ENCODE measurements around the gene TPRN. TPM values are rescaled to one million over a fixed set of nuclear protein-coding genes. Genes with fewer than 3 reads are reported as not detected.

The TPRN gene
- total and polyA plus RNA-seq, 9 of the 15 experiments (the other 6 are each of a cell fraction or from before 2014, with no cell fraction given), result 0.31 to 31.9 (median 4.4) TPM

- no TSS peak for BruUV-seq (replicated peaks)
- Histone ChIP-seq H3K4me1 (replicated peaks in 1 of 2; ENCODE audit: control insufficient read depth in 2 of 2, insufficient read depth in 2 of 2, low read length in 2 of 2) (peaks cover 9 to 96% of the 10 kb centered on the region in 2 experiments; a peak in 4 of 5 replicates), H3K9me1 (ENCODE audit: control insufficient read depth, insufficient read depth, low read length) (no peaks in the 10 kb centered on the region), H3K27ac (ENCODE audit: extremely low read depth, low read depth, low read length) (no peak overlapping the region), H3K36me3 (ENCODE audit: control insufficient read depth, insufficient read depth, low read length) (peaks cover 35% of the 10 kb centered on the region; the same call in 1 of the 3 replicates), H3K9ac (ENCODE audit: insufficient read depth in 1 of 2, low read depth in 2 of 2, low read length in 2 of 2) (peak overlapping the region in 1 of 2 experiments; percentile 74; a peak in 2 of 4 replicates), H3K4me3 (no peak overlapping the region), H3K9me3 (replicated peaks; ENCODE audit: control insufficient read depth, insufficient read depth, low read depth, low read length) (no peaks in the 10 kb centered on the region), H3K79me2 (ENCODE audit: control insufficient read depth, insufficient read depth, low read length) (peaks cover 44% of the 10 kb centered on the region), H3K27me3 (ENCODE audit: control insufficient read depth in 2 of 2, insufficient read depth in 2 of 2, low read length in 2 of 2) (no peaks in the 10 kb centered on the region), H3K4me2 (ENCODE audit: insufficient read depth, low read length) (no peak overlapping the region), H2AFZ (ENCODE audit: low read depth, low read length) (no peak overlapping the region), H4K20me1 (replicated peaks; ENCODE audit: control insufficient read depth, insufficient read depth, low read length) (no peaks in the 10 kb centered on the region; the same call in 1 of the 2 replicates)
- POLR2A ChIA-PET, result interaction anchor here (1.0 to 6.7 kb wide), 4 partner anchors 10 to 48 kb away, joined by 3 to 56 read pairs (median 8); partner anchors contain the start of genes NDOR1, TMEM203, TPRN and TUBB4B
- WGBS (ENCODE audit: insufficient coverage, low coverage, missing lambda C conversion rate), result 63% methylated on average over 2 of the region's 2 CpGs
- in situ Hi-C loops (cut with MboI), result no loop called here
- CTCF ChIA-PET (ENCODE audit: low intra/inter-chr PET ratio), result no interaction called here
- TF ChIP-seq POLR2H (tag; IDR thresholded peaks at IDR 0.05; ENCODE audit: low read depth) (no peak), ZNF174 (CRISPR knock-in tag; IDR thresholded peaks at IDR 0.05) (no peak), C11orf30 (IDR thresholded peaks at IDR 0.05; ENCODE audit: low read depth) (no peak), PHTF2 (CRISPR knock-in tag; IDR thresholded peaks at IDR 0.05) (no peak), NFIC (IDR thresholded peaks at IDR 0.05) (peak; percentile 62), PCBP2 (IDR thresholded peaks at IDR 0.05; ENCODE audit: low read depth, low read length, poor library complexity, severe bottlenecking) (no peak)
- FAIRE-seq (no peak), DNase-seq (ENCODE audit: extremely low read depth in 1 of 4, low spot score in 3 of 4) (no peak), ATAC-seq (no peak)
- intact Hi-C loops (cut with micrococcal nuclease), result no loop called here
Observed at GRCh38 chr9:137192859-137193258, 7.7 kb downstream of the TPRN start.

GRCh38 chr9:137192448-137192780 is 8.1 kb downstream of the TPRN start:
- WGBS (ENCODE audit: insufficient coverage, low coverage, missing lambda C conversion rate), result 79% methylated on average over 10 of the region's 10 CpGs
- Histone ChIP-seq H3K79me2 (ENCODE audit: control insufficient read depth, insufficient read depth, low read length) (peaks cover 44% of the 10 kb centered on the region), H3K4me1 (replicated peaks in 1 of 2; ENCODE audit: control insufficient read depth in 2 of 2, insufficient read depth in 2 of 2, low read length in 2 of 2) (peaks cover 9 to 96% of the 10 kb centered on the region in 2 experiments), H3K4me2 (ENCODE audit: insufficient read depth, low read length) (no peak overlapping the region), H3K27me3 (ENCODE audit: control insufficient read depth in 2 of 2, insufficient read depth in 2 of 2, low read length in 2 of 2) (no peaks in the 10 kb centered on the region), H3K9me3 (replicated peaks; ENCODE audit: control insufficient read depth, insufficient read depth, low read depth, low read length) (no peaks in the 10 kb centered on the region), H3K9ac (ENCODE audit: insufficient read depth in 1 of 2, low read depth in 2 of 2, low read length in 2 of 2) (peak overlapping the region in 1 of 2 experiments; percentile 78; a peak in 2 of 4 replicates), H3K4me3 (no peak overlapping the region), H4K20me1 (replicated peaks; ENCODE audit: control insufficient read depth, insufficient read depth, low read length) (no peaks in the 10 kb centered on the region; the same call in 1 of the 2 replicates), H3K36me3 (ENCODE audit: control insufficient read depth, insufficient read depth, low read length) (peaks cover 35% of the 10 kb centered on the region; the same call in 1 of the 3 replicates), H2AFZ (ENCODE audit: low read depth, low read length) (no peak overlapping the region), H3K9me1 (ENCODE audit: control insufficient read depth, insufficient read depth, low read length) (no peaks in the 10 kb centered on the region), H3K27ac (ENCODE audit: extremely low read depth, low read depth, low read length) (no peak overlapping the region)
- no TSS peak for BruUV-seq (replicated peaks)
- POLR2A ChIA-PET, result interaction anchor here (0.6 to 6.7 kb wide), 6 partner anchors 10 to 62 kb away, joined by 3 to 56 read pairs (median 5); partner anchors contain the start of genes NDOR1, TMEM203, TPRN and TUBB4B
- FAIRE-seq (no peak), ATAC-seq (no peak), DNase-seq (ENCODE audit: extremely low read depth in 1 of 4, low spot score in 3 of 4) (no peak)
- intact Hi-C loops (cut with micrococcal nuclease), result no loop called here
- no peak for TF ChIP-seq PRMT5 (CRISPR knock-in tag; IDR thresholded peaks at IDR 0.05)
- peak; percentile 41; the same call in 1 of the 2 replicates for TF ChIP-seq ZNF263 (CRISPR knock-in tag; IDR thresholded peaks at IDR 0.05; ENCODE audit: borderline replicate concordance)
- in situ Hi-C loops (cut with MboI), result no loop called here
- CTCF ChIA-PET (ENCODE audit: low intra/inter-chr PET ratio), result no interaction called here
